H9 (cell line): ENCODE results near the gene PEPD. TPM values are rescaled to one million over a fixed set of nuclear protein-coding genes. Genes with fewer than 3 reads are reported as not detected.

ENCODE experiments used
- DNase-seq: peaks from one replicate; pipeline ENCODE4 v3.0.0-alpha.2; 2017
- H2AFZ ChIP-seq: one replicate; pipeline ENCODE4 v1.6.1; 2013; ENCODE audit warnings: mild to moderate bottlenecking, low read length, control low read depth, moderate library complexity
- H2AK5ac ChIP-seq: 2 replicates; pipeline ENCODE4 v1.6.1; 2013; ENCODE audit warnings: low read length, control low read depth, mixed read lengths; ENCODE audit not compliant: insufficient read length
- H2BK120ac ChIP-seq: one replicate; pipeline ENCODE4 v1.6.1; 2013; ENCODE audit warnings: low read depth, mild to moderate bottlenecking, low read length, control low read depth, inconsistent platforms; ENCODE audit not compliant: poor library complexity, severe bottlenecking
- H2BK12ac ChIP-seq: 2 replicates; pipeline ENCODE4 v1.6.1; 2013; ENCODE audit warnings: low read length, control low read depth, mixed read lengths, low read depth; ENCODE audit not compliant: insufficient read length
- H2BK15ac ChIP-seq: 2 replicates; pipeline ENCODE4 v1.6.1; 2013; ENCODE audit warnings: low read depth, low read length, control low read depth
- H2BK20ac ChIP-seq: one replicate; pipeline ENCODE4 v1.6.1; 2013; ENCODE audit warnings: low read depth, mild to moderate bottlenecking, low read length, control low read depth, inconsistent platforms; ENCODE audit not compliant: poor library complexity, severe bottlenecking
- H2BK5ac ChIP-seq: 2 replicates; pipeline ENCODE4 v1.6.1; 2013; ENCODE audit warnings: low read length, control low read depth, mixed read lengths; ENCODE audit not compliant: insufficient read length
- H3K14ac ChIP-seq: 2 replicates; pipeline ENCODE4 v1.6.1; 2013; ENCODE audit warnings: low read length, control low read depth; ENCODE audit not compliant: insufficient read depth
- H3K18ac ChIP-seq: 2 replicates; pipeline ENCODE4 v1.6.1; 2013; ENCODE audit warnings: low read depth, mild to moderate bottlenecking, mixed read lengths, low read length, control low read depth; ENCODE audit not compliant: insufficient read length
- H3K23ac ChIP-seq: 2 replicates; pipeline ENCODE4 v1.6.1; 2013; ENCODE audit warnings: low read length, control low read depth, mixed read lengths, low read depth; ENCODE audit not compliant: insufficient read length
- H3K23me2 ChIP-seq: 2 replicates; pipeline ENCODE4 v1.6.1; 2013; ENCODE audit warnings: low read depth, mild to moderate bottlenecking, mixed read lengths, low read length, control low read depth; ENCODE audit not compliant: insufficient read length, poor library complexity, severe bottlenecking
- H3K27ac ChIP-seq: 2 replicates; pipeline ENCODE4 v1.5.1; 2013; ENCODE audit warnings: low read length, control low read depth, mixed read lengths, low read depth; ENCODE audit not compliant: insufficient read length
- H3K27me3 ChIP-seq: 2 replicates; pipeline ENCODE4 v1.6.1; 2013; ENCODE audit warnings: low read length, control low read depth, inconsistent platforms; ENCODE audit not compliant: insufficient read depth
- H3K4ac ChIP-seq: 2 replicates; pipeline ENCODE4 v1.6.1; 2013; ENCODE audit warnings: low read depth, mild to moderate bottlenecking, control low read depth, inconsistent platforms, low read length, moderate library complexity
- H3K4me1 ChIP-seq: 2 replicates; pipeline ENCODE4 v1.6.1; 2013; ENCODE audit warnings: low read length, control low read depth, inconsistent platforms; ENCODE audit not compliant: insufficient read depth
- H3K4me2 ChIP-seq: 2 replicates; pipeline ENCODE4 v1.6.1; 2013; ENCODE audit warnings: low read length, control low read depth, mixed read lengths; ENCODE audit not compliant: insufficient read length, insufficient read depth
- H3K56ac ChIP-seq: 2 replicates; pipeline ENCODE4 v1.6.1; 2013; ENCODE audit warnings: low read depth, mild to moderate bottlenecking, mixed read lengths, low read length, control low read depth; ENCODE audit not compliant: insufficient read length
- H3K79me1 ChIP-seq: 2 replicates; pipeline ENCODE4 v1.6.1; 2013; ENCODE audit warnings: low read depth, mild to moderate bottlenecking, moderate library complexity, low read length, control low read depth, inconsistent platforms; ENCODE audit not compliant: insufficient read depth, poor library complexity, severe bottlenecking
- H3K79me2 ChIP-seq: 2 replicates; pipeline ENCODE4 v1.6.1; 2013; ENCODE audit warnings: low read length, control low read depth, inconsistent platforms; ENCODE audit not compliant: insufficient read depth
- H3K9ac ChIP-seq: 2 replicates; pipeline ENCODE4 v1.6.1; 2013; ENCODE audit warnings: low read length, control low read depth, mixed read lengths; ENCODE audit not compliant: insufficient read length; ENCODE audit errors: extremely low read depth
- H3K9me3 ChIP-seq: one replicate; pipeline ENCODE4 v1.6.1; 2013; ENCODE audit warnings: low read depth, low read length, inconsistent platforms; ENCODE audit not compliant: control insufficient read depth
- H3T11ph ChIP-seq: one replicate; pipeline ENCODE4 v1.6.1; 2013; ENCODE audit warnings: mild to moderate bottlenecking, low read length, control low read depth, inconsistent platforms
- H4K20me1 ChIP-seq: one replicate; pipeline ENCODE4 v1.6.1; 2013; ENCODE audit not compliant: control insufficient read depth, insufficient read length, insufficient read depth
- H4K5ac ChIP-seq: 2 replicates; pipeline ENCODE4 v1.6.1; 2013; ENCODE audit warnings: low read depth, mild to moderate bottlenecking, mixed read lengths, low read length, control low read depth; ENCODE audit not compliant: insufficient read length
- H4K8ac ChIP-seq: replicated peaks from 2 replicates; pipeline ENCODE4 v1.6.1; 2013; ENCODE audit warnings: low read length, control low read depth, mixed read lengths, low read depth; ENCODE audit not compliant: insufficient read length
- H4K91ac ChIP-seq: 2 replicates; pipeline ENCODE4 v1.6.1; 2013; ENCODE audit warnings: low read depth, mild to moderate bottlenecking, moderate library complexity, mixed read lengths, low read length, control low read depth; ENCODE audit not compliant: insufficient read length
- H3K27ac Mint-ChIP-seq, 3 experiments: 2 replicates in 2 of 3; 3 replicates in 1 of 3; pipeline ENCODE4 v1.8.0; 2020 to 2021; ENCODE audit warnings: mixed read lengths in 3 of 3, mild to moderate bottlenecking in 1 of 3, moderate library complexity in 1 of 3
- H3K27me3 Mint-ChIP-seq: 2 replicates; pipeline ENCODE4 v1.8.0; 2021; ENCODE audit warnings: low read depth, mild to moderate bottlenecking, moderate library complexity, mixed read lengths
- H3K36me3 Mint-ChIP-seq, 3 experiments: 2 replicates in 2 of 3; 3 replicates in 1 of 3; pipeline ENCODE4 v1.8.0; 2020 to 2021; ENCODE audit warnings: low read depth in 3 of 3, mixed read lengths in 3 of 3; ENCODE audit not compliant: insufficient read depth in 1 of 3
- H3K4me1 Mint-ChIP-seq, 2 experiments: 2 replicates each; pipeline ENCODE4 v1.8.0; 2020; ENCODE audit warnings: mixed read lengths in 2 of 2
- H3K4me3 Mint-ChIP-seq, 2 experiments: 2 replicates in 1 of 2; 3 replicates in 1 of 2; pipeline ENCODE4 v1.8.0; 2020 to 2021; ENCODE audit warnings: mild to moderate bottlenecking in 2 of 2, mixed read lengths in 2 of 2, moderate library complexity in 1 of 2
- H3K9me3 Mint-ChIP-seq, 2 experiments: 2 replicates in 1 of 2; 3 replicates in 1 of 2; pipeline ENCODE4 v1.8.0; 2020; ENCODE audit warnings: mild to moderate bottlenecking in 2 of 2, mixed read lengths in 2 of 2, moderate library complexity in 1 of 2
- CTCF ChIP-seq: fragments of 200-600 bp; sonication (generic); conservative IDR thresholded peaks from 3 replicates; pipeline ENCODE4 v1.8.0; 2021; ENCODE audit warnings: antibody characterized with exemption, mild to moderate bottlenecking
- WGBS: extraction: QIAGEN DNeasy Blood & Tissue Kit; methylation state at CpG from one replicate; pipeline ENCODE4 v1.1.7; 2013; ENCODE audit warnings: missing lambda C conversion rate, low lambda C conversion rate, mixed read lengths; ENCODE audit not compliant: insufficient read length; ENCODE audit errors: extremely low coverage; 5-methylcytosine and 5-hydroxymethylcytosine counted together
- total RNA-seq: library from RNA; stranded (reverse); gene quantifications from 2 replicates; pipeline ENCODE4 v1.2.1, GENCODE V29; 2021

Gene PEPD
- total RNA-seq, 1 experiment from 2014 or later: 52.8 TPM

- no CpG with 5 or more reads among the region's 13 CpGs for WGBS
Observed at GRCh38 chr19:33408116-33408515, 113.5 kb downstream of the PEPD start.

More at GRCh38 chr19:33408116-33408515, 113.5 kb downstream of the PEPD start:
- Histone ChIP-seq H3T11ph (no peak overlapping the region), H3K9me3 (no peaks in the 10 kb centered on the region), H2BK5ac (no peak overlapping the region), H2BK15ac (no peak overlapping the region), H4K8ac (no peak overlapping the region), H2AK5ac (no peak overlapping the region), H3K14ac (no peak overlapping the region), H3K4me1 (no peaks in the 10 kb centered on the region), H2BK120ac (no peak overlapping the region), H2BK20ac (no peak overlapping the region), H2AFZ (no peak overlapping the region), H2BK12ac (no peak overlapping the region), H3K27ac (no peak overlapping the region), H4K20me1 (no peaks in the 10 kb centered on the region), H3K79me2 (no peaks in the 10 kb centered on the region), H4K5ac (no peak overlapping the region), H3K23ac (no peak overlapping the region), H3K9ac (no peak overlapping the region), H3K4ac (no peak overlapping the region), H3K27me3 (no peaks in the 10 kb centered on the region), H3K18ac (no peak overlapping the region), H3K4me2 (no peak overlapping the region), H4K91ac (no peak overlapping the region), H3K79me1 (no peaks in the 10 kb centered on the region), H3K23me2 (no peaks in the 10 kb centered on the region), H3K56ac (no peak overlapping the region)
- Mint-ChIP-seq H3K9me3 (no peaks in the 10 kb centered on the region), H3K27ac (0 out of 7 replicates have a peak overlapping the region, but pooled peaks of 1 of the 3 experiments have one; percentile 44), H3K4me1 (peaks cover 6 to 11% of the 10 kb centered on the region in 2 experiments), H3K4me3 (no peak overlapping the region), H3K36me3 (no peaks in the 10 kb centered on the region; a peak in 2 of 7 replicates), H3K27me3 (no peaks in the 10 kb centered on the region)
- no peak for DNase-seq
- no peak for TF ChIP-seq CTCF
